Measurements from ENCODE around the gene TOB1. TPM values are rescaled to one million over a fixed set of nuclear protein-coding genes. Genes with fewer than 3 reads are reported as not detected.
"Not testable (repeated sequence)": the region's sequence is repeated elsewhere in the genome, so short reads cannot be mapped to it uniquely, and the experiment has no call there.

The TOB1 gene
- total RNA-seq, 2 experiments from 2014 or later = 81.8 to 99.0 TPM

DNA sequence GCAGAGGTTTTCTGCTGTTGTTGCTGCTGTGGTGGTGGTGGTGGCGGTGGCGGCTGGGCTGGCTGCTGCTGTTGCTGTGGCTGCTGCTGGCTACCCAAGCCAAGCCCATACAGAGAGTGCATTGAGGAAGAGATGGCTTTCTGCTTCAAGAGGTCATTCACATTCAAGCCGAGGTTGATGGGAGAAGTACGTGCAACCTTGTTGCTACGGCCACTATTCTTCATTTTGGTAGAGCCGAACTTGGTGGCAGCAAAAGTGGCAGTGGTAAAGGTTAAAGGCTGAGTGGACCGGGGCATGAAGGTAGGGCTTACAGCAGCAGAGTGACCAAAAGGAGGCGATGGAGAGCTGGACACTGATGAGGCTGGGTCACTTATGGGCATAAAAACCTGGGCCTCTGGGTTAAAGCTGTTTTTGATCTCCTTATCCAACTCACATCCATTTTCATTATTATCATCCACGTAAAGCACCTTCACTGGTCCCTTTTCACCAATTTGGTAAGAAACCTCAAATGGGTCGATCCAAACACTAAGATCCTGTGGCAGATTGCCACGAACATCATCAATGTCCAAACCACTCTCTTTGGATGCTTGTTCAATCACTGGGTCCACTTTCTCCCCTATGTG lies 2.8 kb downstream of the TOB1 start:
- H3K4me1 Mint-ChIP-seq = peaks cover 33% of the 10 kb centered on the region
- DNase-seq = peak; percentile 33
- peak overlapping the region; percentile 88 for H3K4me3 Mint-ChIP-seq
- H3K27me3 Mint-ChIP-seq = no peaks in the 10 kb centered on the region
- no peaks in the 10 kb centered on the region for H3K9me3 Mint-ChIP-seq
- H3K36me3 Mint-ChIP-seq (ENCODE audit: low read depth) = peaks cover 29% of the 10 kb centered on the region
- ChIA-PET CTCF (interaction anchor here (0.6 to 2.3 kb wide), 16 partner anchors 8 to 290 kb away, joined by 3 to 9 read pairs (median 4); partner anchors contain the start of gene NME1), POLR2A (no interaction called here)
- no peak overlapping the region for H3K27ac Mint-ChIP-seq

DNA sequence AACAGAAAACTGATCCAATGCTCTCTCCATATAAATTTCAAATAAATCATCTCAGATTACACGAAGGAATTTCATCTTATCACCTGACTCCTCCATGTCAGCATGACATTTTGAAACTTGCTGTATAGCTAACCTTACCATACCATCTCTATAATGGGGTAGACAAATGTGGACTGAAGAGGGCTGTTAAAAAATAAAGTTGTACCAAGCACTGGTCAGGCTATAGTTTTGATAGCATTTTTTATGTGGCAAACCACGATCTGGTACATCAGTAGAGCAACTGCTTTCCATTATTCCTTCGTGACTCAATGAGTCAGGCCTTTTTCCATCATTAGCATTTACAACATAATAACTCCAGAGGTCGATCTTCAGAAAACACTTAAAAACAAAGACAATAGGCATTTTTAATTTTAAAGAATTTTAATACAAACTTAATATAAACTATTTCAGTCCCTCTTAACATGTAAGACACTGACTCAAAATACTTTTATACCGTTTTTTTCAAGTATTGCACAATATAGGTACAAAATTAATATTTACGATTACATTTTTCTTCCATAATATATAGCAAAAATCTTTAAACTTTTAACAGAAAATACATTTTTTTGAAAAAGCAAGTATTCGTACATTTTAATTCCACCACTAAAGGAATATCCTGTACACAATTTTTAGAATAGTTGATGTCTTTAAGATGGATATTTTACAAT lies 4.2 kb downstream of the TOB1 start:
- Mint-ChIP-seq H3K4me1 (peaks cover 27% of the 10 kb centered on the region), H3K4me3 (no peak overlapping the region), H3K36me3 (ENCODE audit: low read depth) (peaks cover 29% of the 10 kb centered on the region), H3K27ac (no peak overlapping the region), H3K9me3 (no peaks in the 10 kb centered on the region), H3K27me3 (no peaks in the 10 kb centered on the region)
- CTCF ChIA-PET = interaction anchor here (0.7 to 2.0 kb wide), 7 partner anchors 9 to 98 kb away, joined by 3 to 8 read pairs (median 4); no protein-coding TSS in a partner anchor
- POLR2A ChIA-PET = no interaction called here
- DNase-seq = no peak

DNA sequence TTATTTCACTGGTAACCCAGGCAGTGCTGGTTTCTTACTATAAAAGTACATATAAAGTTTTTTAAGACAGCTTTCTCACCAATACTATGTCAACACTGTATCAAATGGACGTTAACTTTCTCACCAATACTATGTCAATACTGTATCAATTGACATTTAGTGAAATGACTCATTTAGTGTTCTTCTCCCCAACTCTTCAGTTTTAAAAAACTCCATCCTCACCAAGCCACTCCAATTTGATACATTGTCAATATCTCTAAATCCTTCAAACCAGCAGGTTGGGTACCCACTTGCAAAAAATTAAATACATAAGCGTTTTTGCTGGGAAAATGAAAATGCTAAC lies 4.8 kb downstream of the TOB1 start:
- Mint-ChIP-seq H3K27ac (no peak overlapping the region), H3K4me3 (no peak overlapping the region), H3K27me3 (no peaks in the 10 kb centered on the region), H3K36me3 (ENCODE audit: low read depth) (peaks cover 29% of the 10 kb centered on the region), H3K4me1 (peaks cover 27% of the 10 kb centered on the region), H3K9me3 (no peaks in the 10 kb centered on the region)
- DNase-seq = no peak
- CTCF ChIA-PET = interaction anchor here (0.6 to 1.8 kb wide), 7 partner anchors 8 to 292 kb away, joined by 3 to 6 read pairs (median 3); partner anchors contain the start of gene NME1
- POLR2A ChIA-PET = no interaction called here

DNA sequence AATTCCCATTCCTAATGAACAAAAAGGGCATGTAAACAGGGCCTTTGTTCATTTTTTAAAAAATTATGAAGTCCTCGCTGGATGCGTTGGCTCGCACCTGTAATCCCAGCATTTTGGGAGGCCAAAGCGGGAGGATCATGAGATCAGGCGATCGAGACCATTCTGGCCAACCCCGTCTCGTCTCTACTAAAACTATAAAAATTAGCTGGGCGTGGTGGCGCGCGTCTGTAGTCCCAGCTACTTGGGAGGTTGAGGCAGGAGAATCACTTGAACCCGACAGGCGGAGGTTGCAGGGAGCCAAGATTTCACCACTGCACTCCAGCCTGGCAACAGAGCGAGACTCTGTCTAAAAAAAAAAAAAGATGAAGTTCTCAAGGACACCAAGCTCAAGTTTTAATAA lies 6.4 kb downstream of the TOB1 start:
- POLR2A ChIA-PET, H3K27me3 Mint-ChIP-seq, H3K4me3 Mint-ChIP-seq, H3K9me3 Mint-ChIP-seq, DNase-seq, H3K27ac Mint-ChIP-seq: not testable (repeated sequence)
- peaks cover 27% of the 10 kb centered on the region for H3K36me3 Mint-ChIP-seq (ENCODE audit: low read depth)
- CTCF ChIA-PET = interaction anchor here (0.6 to 1.4 kb wide), 4 partner anchors 9 to 97 kb away, joined by 3 to 5 read pairs (median 3); no protein-coding TSS in a partner anchor
- peaks cover 34% of the 10 kb centered on the region for H3K4me1 Mint-ChIP-seq

DNA sequence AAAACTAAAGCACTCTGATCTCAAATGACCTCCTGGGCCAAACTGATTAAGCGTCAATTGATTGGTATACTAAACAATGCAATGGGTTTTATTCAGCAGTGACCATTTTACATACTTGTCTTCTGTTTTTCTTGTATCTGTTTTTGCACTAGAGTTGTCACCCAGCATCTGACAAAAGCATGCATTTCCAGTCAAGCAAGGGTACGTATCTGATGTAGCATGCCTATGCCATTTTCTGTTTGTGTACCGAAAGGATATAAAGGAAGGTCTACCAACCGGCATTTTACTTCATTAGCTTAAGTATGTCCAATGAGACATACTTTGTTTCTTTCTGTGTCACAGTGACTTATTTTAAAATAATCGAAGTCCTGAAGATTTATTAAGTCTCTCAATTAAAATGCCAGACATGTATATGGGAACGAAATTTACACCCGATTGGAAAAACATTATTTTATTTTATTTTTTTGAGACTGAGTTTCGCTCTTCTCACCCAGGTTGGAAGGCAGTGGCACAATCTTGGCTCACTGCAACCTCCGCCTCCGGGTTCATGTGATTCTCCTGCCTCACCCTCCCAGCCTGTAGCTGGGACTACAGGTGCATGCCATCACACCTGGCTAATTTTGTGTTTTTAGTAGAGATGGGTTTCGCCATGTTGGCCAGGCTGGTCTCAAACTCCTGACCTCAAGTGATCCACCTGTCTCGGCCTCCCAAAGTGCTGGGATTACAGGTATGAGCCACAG lies 7.5 kb downstream of the TOB1 start:
- POLR2A ChIA-PET = no interaction called here
- DNase-seq = no peak

DNA sequence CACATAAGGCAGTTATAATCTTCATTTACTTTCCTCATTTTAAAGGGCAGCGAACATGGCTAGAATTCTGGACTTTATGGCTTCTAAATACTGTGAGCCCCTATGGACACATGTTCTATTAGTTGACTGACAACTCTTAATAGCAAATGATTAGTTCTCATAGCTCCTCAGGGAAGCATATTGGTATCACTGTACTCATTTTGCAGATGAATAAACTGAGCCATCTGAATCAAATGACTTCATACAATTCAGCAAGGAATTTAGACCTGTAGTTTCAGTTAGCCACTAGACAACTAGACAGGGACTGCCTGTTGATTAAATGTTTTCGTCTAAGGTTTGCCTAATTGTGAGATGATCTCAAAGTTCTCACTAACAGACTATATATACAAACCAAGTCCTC lies 9.7 kb downstream of the TOB1 start:
- Mint-ChIP-seq H3K4me3 (no peak overlapping the region), H3K9me3 (no peaks in the 10 kb centered on the region), H3K27me3 (peaks cover 5% of the 10 kb centered on the region), H3K36me3 (ENCODE audit: low read depth) (peaks cover 5% of the 10 kb centered on the region), H3K4me1 (peaks cover 30% of the 10 kb centered on the region), H3K27ac (no peak overlapping the region)
- no peak for DNase-seq
- POLR2A ChIA-PET = no interaction called here
- CTCF ChIA-PET = interaction anchor here (0.6 to 1.6 kb wide), 7 partner anchors 8 to 100 kb away, joined by 3 to 6 read pairs (median 3); partner anchors contain the start of gene TOB1

More for the DNA sequence above, 7.5 kb downstream of the TOB1 start:
- H3K27me3 Mint-ChIP-seq = peaks cover 4% of the 10 kb centered on the region
- H3K27ac Mint-ChIP-seq = no peak overlapping the region
- H3K4me1 Mint-ChIP-seq = peaks cover 29% of the 10 kb centered on the region
- no peak overlapping the region for H3K4me3 Mint-ChIP-seq
- H3K36me3 Mint-ChIP-seq (ENCODE audit: low read depth) = peaks cover 21% of the 10 kb centered on the region
- CTCF ChIA-PET = interaction anchor here (0.9 to 1.2 kb wide), 2 partner anchors 33 to 99 kb away, joined by 3 to 5 read pairs; no protein-coding TSS in a partner anchor
- no peaks in the 10 kb centered on the region for H3K9me3 Mint-ChIP-seq

DNA sequence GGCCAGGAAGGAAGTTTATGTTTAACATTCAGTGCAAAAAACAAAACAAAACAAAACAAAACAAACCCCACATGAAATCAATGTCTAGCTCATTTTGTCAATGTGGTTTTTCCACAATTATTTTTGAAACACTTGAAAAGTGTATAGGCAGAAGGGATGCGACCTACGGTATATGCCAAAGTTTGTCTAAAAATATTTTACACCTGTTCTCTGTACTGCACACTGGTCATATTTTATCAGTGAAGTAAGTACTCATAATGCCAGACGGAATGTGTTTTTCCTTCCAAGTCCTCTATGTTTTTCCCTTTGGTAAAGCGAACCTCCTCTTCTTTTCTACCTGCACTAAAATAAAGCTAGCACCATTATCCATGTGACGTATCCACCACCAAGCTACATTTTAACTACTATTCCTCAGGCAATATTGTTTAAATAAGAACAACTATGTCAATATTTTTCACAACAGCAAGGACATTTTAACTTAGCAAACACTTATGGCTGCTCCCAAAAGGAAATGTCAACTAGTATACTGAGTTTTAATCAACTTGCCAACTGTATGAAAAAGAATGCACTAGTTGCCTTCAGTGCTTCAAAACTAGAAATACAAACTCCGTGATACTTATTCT lies 10.3 kb downstream of the TOB1 start:
- DNase-seq = no peak
- Mint-ChIP-seq H3K9me3 (no peaks in the 10 kb centered on the region), H3K4me1 (peaks cover 29% of the 10 kb centered on the region), H3K27me3 (peaks cover 5% of the 10 kb centered on the region), H3K27ac (no peak overlapping the region), H3K4me3 (no peak overlapping the region), H3K36me3 (ENCODE audit: low read depth) (peaks cover under 1% of the 10 kb centered on the region)
- ChIA-PET POLR2A (interaction anchor here (0.6 kb wide), 1 partner anchor 90 kb away, joined by 3 read pairs; no protein-coding TSS in a partner anchor), CTCF (interaction anchor here (0.8 to 1.6 kb wide), 7 partner anchors 9 to 101 kb away, joined by 3 to 6 read pairs (median 4); partner anchors contain the start of gene TOB1)

DNA sequence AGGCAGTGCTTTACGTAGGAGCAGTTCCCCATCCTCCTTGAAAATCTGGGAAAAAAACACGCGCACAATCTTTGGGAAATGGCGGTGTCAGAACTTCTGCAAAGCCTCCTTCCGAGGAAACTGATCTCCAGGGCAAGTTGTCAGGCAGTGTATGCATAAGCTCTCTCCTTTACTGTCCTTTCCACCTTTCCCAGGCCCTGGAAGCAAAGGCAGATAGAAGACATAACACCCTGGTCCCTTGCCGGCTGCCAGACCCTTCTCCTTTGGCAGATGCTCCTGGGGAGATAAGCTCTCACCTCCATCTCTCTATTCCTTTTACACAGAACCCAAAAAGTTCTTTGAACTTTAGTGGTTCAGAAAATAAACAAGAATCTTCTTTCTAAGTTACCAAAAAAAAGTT lies 12.4 kb downstream of the TOB1 start:
- no peak for DNase-seq
- H3K27ac Mint-ChIP-seq = no peak overlapping the region
- CTCF ChIA-PET = interaction anchor here (0.8 to 3.3 kb wide), 11 partner anchors 12 to 300 kb away, joined by 3 to 35 read pairs (median 9); partner anchors contain the start of gene NME1

DNA sequence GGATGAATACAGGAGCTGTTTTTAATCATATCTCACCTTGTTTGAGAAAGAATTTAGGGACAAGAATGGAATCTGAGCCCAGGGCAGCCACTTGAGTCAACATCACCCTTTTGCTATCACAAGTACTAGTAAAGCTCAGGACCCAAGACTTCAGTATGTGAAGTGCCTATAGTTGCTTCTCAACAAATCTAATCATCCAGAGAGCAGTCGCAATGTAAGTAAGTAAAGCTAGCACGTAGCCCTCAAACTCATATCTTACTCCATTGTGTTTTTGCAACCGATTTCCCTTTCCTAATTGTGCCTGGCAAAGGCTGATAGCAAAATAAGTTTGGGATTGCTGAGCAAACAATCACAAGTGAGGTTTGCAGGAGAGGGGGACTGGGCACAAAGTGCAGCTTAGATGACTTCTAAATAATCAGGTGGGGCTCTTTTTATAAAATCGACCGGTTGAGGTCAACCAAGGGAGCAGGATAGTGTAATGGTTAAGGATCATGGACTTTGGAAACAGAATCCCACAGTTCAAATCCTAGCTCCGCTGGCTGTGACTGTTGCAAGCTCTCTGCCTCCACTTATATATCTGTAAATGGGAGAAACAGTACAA lies 13.0 kb downstream of the TOB1 start:
- Mint-ChIP-seq H3K27ac (peak overlapping the region; percentile 91), H3K36me3 (ENCODE audit: low read depth) (no peaks in the 10 kb centered on the region), H3K4me1 (peaks cover 29% of the 10 kb centered on the region), H3K4me3 (no peak overlapping the region), H3K9me3 (no peaks in the 10 kb centered on the region), H3K27me3 (peaks cover 5% of the 10 kb centered on the region)
- ChIA-PET POLR2A (interaction anchor here (1.4 to 1.9 kb wide), 2 partner anchors 12 to 13 kb away, joined by 3 to 8 read pairs; partner anchors contain the start of gene TOB1), CTCF (interaction anchor here (0.7 to 3.3 kb wide), 22 partner anchors 8 to 300 kb away, joined by 3 to 35 read pairs (median 6); partner anchors contain the start of genes NME1 and TOB1)
- DNase-seq = no peak

More for the DNA sequence above, 12.4 kb downstream of the TOB1 start:
- Mint-ChIP-seq H3K4me3 (no peak overlapping the region), H3K9me3 (no peaks in the 10 kb centered on the region), H3K27me3 (peaks cover 5% of the 10 kb centered on the region), H3K36me3 (ENCODE audit: low read depth) (no peaks in the 10 kb centered on the region), H3K4me1 (peaks cover 29% of the 10 kb centered on the region)
- POLR2A ChIA-PET = interaction anchor here (1.4 kb wide), 1 partner anchor 11 kb away, joined by 3 read pairs; no protein-coding TSS in a partner anchor

DNA sequence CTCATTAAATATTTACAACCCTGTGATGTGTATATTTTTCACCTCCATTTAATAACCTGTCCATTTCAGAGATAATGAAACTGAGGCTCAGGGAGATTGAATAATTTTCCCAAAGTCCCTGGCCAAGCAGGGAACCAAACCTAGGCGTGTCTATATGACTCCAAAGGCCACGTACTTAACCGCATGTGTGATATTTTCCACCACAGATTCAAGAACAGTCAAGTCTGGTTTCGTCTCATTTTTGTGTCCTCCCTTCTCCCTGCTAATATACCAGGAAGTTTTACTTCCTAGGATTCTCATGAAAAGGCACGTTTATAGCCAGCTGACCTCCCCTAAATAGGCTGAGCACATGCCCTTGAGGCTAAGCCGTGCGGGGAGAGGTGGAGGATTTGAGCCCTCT lies 15.5 kb downstream of the TOB1 start:
- H3K4me1 Mint-ChIP-seq = peaks cover 25% of the 10 kb centered on the region
- no peak overlapping the region for H3K4me3 Mint-ChIP-seq
- CTCF ChIA-PET = interaction anchor here (1.0 to 1.3 kb wide), 2 partner anchors 10 to 87 kb away, joined by 3 read pairs; no protein-coding TSS in a partner anchor
- H3K27me3 Mint-ChIP-seq = peaks cover 2% of the 10 kb centered on the region
- H3K9me3 Mint-ChIP-seq = no peaks in the 10 kb centered on the region
- POLR2A ChIA-PET = interaction anchor here (0.6 kb wide), 1 partner anchor 83 kb away, joined by 3 read pairs; no protein-coding TSS in a partner anchor
- DNase-seq = no peak
- H3K36me3 Mint-ChIP-seq (ENCODE audit: low read depth) = no peaks in the 10 kb centered on the region
- H3K27ac Mint-ChIP-seq = no peak overlapping the region

DNA sequence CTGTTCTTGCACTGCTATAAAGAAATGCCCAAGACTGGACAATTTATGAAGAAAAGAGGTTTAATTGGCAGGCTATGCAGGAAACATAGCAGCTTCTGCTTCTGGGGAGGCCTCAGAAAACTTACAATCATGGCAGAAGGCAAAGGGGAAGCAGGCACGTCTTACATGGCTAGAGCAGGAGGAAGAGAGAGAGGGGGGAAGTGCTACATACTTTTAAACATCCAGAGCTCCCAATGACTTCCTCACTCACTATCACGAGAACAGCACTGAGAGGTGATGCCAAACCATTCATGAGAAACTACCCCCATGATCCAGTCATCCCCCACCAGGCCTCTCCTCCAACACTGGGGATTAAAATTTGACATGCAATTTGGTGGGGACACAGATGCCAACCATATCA lies 17.4 kb downstream of the TOB1 start:
- peaks cover 2% of the 10 kb centered on the region for H3K27me3 Mint-ChIP-seq
- peaks cover 19% of the 10 kb centered on the region for H3K4me1 Mint-ChIP-seq
- POLR2A ChIA-PET = no interaction called here
- H3K9me3 Mint-ChIP-seq = no peaks in the 10 kb centered on the region
- no peak overlapping the region for H3K4me3 Mint-ChIP-seq
- DNase-seq = no peak
- CTCF ChIA-PET = interaction anchor here (1.1 to 1.3 kb wide), 3 partner anchors 19 to 108 kb away, joined by 3 read pairs; no protein-coding TSS in a partner anchor
- H3K27ac Mint-ChIP-seq = no peak overlapping the region
- H3K36me3 Mint-ChIP-seq (ENCODE audit: low read depth) = no peaks in the 10 kb centered on the region

DNA sequence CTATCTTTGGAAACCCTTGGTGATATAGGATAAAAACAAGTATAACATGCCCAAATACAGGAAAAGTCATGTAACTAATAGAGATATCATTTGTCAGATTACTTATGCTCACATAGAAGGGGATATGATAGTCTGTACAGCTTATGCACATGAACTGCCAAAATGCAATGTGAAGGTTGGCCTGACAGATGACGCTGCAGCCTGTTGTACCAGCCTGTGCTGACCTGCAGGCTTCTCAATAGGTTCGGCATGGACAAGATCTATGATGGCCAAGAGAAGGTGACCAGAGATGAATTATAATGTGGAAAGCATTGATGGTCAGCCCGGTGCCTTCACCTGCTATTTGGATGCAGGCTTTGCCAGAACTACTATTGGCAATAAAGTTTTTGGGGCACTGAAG lies 18.1 kb downstream of the TOB1 start:
- peaks cover 2% of the 10 kb centered on the region for H3K27me3 Mint-ChIP-seq
- no peaks in the 10 kb centered on the region for H3K9me3 Mint-ChIP-seq
- peaks cover 17% of the 10 kb centered on the region for H3K4me1 Mint-ChIP-seq
- CTCF ChIA-PET = interaction anchor here (1.2 to 1.3 kb wide), 2 partner anchors 18 to 109 kb away, joined by 3 read pairs; no protein-coding TSS in a partner anchor
- POLR2A ChIA-PET = no interaction called here
- H3K4me3 Mint-ChIP-seq = no peak overlapping the region
- no peak overlapping the region for H3K27ac Mint-ChIP-seq
- no peak for DNase-seq
- H3K36me3 Mint-ChIP-seq (ENCODE audit: low read depth) = no peaks in the 10 kb centered on the region

Measured in activated CD4-positive, alpha-beta T cell treated with anti-CD3 and anti-CD28 coated beads, Interleukin-2, amount 10 ng/mL, durations not matched to agents 7 days and 5 days (primary cell).